Measurements from ENCODE around the gene CEMP1.

GRCh38 chr16:2537451-2538379, 6.5 kb upstream of the CEMP1 start, which contains the start of gene PDPK1:
- TF ChIP-seq, protein P1, sequence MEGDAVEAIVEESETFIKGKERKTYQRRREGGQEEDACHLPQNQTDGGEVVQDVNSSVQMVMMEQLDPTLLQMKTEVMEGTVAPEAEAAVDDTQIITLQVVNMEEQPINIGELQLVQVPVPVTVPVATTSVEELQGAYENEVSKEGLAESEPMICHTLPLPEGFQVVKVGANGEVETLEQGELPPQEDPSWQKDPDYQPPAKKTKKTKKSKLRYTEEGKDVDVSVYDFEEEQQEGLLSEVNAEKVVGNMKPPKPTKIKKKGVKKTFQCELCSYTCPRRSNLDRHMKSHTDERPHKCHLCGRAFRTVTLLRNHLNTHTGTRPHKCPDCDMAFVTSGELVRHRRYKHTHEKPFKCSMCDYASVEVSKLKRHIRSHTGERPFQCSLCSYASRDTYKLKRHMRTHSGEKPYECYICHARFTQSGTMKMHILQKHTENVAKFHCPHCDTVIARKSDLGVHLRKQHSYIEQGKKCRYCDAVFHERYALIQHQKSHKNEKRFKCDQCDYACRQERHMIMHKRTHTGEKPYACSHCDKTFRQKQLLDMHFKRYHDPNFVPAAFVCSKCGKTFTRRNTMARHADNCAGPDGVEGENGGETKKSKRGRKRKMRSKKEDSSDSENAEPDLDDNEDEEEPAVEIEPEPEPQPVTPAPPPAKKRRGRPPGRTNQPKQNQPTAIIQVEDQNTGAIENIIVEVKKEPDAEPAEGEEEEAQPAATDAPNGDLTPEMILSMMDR (conservative IDR thresholded peaks at IDR 0.05; ENCODE audit: low read length): no peak
- TF ChIP-seq EZH2phosphoT487 (IDR thresholded peaks at IDR 0.05; ENCODE audit: borderline replicate concordance, low read depth, low read length): no peak
